ENCODE data around the gene CPT1B. TPM values are rescaled to one million over a fixed set of nuclear protein-coding genes. Genes with fewer than 3 reads are reported as not detected.
A peak's percentile ranks its signal among the peaks of the same experiment; 100 is the strongest.

Gene CPT1B
- total RNA-seq = 10 to 100 TPM; 42.9 to 43.7 TPM

GRCh38 chr22:50577987-50578775, at the start of gene CPT1B:
CPT1B (minus strand) TSS chr22:50578427; CDS start chr22:50577915, 512 bp downstream.
- no peak within 1 kb of the TSS for H3K4me3 Mint-ChIP-seq
- ChIA-PET POLR2A (interaction anchor here (0.8 to 1.6 kb wide), 5 partner anchors 13 to 70 kb away, joined by 3 to 9 read pairs (median 4); partner anchors contain the start of genes LMF2, NCAPH2, SCO2 and TYMP), CTCF (interaction anchor here (0.7 to 1.3 kb wide), 3 partner anchors 43 to 80 kb away, joined by 3 to 5 read pairs (median 3); partner anchors contain the start of gene SCO2)
- TF ChIP-seq CTCF (IDR thresholded peaks at IDR 0.05) = no peak
- no peak within 1 kb of the TSS for H3K27ac Mint-ChIP-seq
- ATAC-seq (no peak), DNase-seq (no peak)
- intact Hi-C loops (cut with micrococcal nuclease) = no loop called here
- peaks cover 17% of the 10 kb centered on the region for H3K4me1 Mint-ChIP-seq (ENCODE audit: low read depth)
- no peaks in the 10 kb centered on the region for H3K27me3 Mint-ChIP-seq
- H3K9me3 Mint-ChIP-seq = no peaks in the 10 kb centered on the region
- peaks cover 22% of the 10 kb centered on the region for H3K36me3 Mint-ChIP-seq (ENCODE audit: low read depth)

DNA sequence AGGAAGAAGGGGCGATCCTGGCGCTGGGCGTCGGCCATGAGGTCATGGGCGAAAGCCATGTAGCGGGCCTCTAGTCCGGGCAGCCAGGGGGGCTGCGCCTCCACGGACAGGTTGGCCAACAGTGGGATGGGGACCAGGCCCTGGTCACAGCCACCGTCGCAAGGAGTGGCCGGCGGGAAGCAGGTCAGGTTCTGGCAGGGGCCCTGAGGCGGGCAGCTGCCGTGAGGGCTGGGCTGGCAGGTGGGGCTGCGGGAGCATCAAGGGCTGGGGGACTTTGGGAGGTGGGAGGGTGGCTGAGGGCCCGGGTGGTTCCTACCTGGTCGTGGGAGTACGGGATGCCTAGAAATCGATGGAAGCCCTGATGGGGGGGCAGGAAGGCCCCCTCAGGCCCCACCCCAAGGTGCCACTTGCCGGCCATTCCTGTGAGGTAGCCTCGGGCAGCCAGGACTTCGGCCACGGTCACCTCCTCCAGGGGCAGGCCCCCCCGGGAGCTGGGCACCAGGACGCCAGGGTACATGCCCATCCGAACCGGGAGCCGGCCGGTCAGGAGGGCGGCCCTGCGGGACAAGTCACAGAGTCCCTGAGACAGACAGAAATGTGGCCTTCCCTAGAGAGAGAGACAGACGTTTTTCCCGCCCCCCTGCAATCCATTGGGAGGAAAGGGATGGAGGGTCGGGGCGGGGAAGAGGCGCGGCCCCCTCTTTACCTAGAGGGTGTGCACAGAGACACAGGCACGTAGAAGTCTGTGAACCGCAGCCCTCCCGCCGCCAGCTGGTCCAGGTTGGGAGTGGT, 48.8 kb upstream of the CPT1B start:
- Mint-ChIP-seq H3K4me3 (peak overlapping the region; percentile 86), H3K9me3 (no peaks in the 10 kb centered on the region), H3K4me1 (ENCODE audit: low read depth) (peaks cover 31% of the 10 kb centered on the region), H3K27me3 (no peaks in the 10 kb centered on the region), H3K36me3 (ENCODE audit: low read depth) (peaks cover 2% of the 10 kb centered on the region), H3K27ac (peak overlapping the region; percentile 59)
- DNase-seq (peak; percentile 48), ATAC-seq (no peak)
- ChIA-PET POLR2A (interaction anchor here (0.7 to 1.6 kb wide), 7 partner anchors 44 to 101 kb away, joined by 3 to 5 read pairs (median 3); partner anchors contain the start of genes CHKB and SCO2), CTCF (no interaction called here)
- intact Hi-C loops (cut with micrococcal nuclease) = no loop called here
- TF ChIP-seq CTCF (IDR thresholded peaks at IDR 0.05) = no peak

DNA sequence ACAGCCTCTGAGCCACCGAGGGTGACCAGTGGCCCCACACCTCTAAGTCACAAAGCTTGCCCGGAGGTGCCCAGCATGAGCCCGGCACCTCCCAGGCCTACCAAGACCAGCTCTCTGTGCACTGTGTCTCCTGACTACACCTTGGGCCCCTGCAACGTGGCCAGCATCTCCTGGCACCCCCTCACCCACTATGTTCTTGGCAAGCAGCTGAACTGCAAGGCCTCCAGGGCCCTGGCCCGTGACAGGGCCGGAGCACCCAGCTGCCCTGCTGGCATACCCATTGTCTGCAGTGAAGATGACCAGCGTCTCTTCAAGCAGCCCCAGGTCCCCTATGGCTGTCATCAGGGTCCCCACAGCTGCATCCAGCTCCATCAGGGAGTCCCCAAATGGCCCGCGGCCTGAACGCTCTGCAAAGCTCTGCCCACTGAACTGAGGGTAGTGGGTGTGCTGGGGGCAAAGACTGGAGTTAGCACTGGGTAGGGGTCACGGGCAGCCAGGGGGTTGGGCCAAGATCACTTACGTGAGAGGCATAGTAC, 48.2 kb upstream of the CPT1B start:
- Mint-ChIP-seq H3K27me3 (no peaks in the 10 kb centered on the region), H3K4me1 (ENCODE audit: low read depth) (peaks cover 38% of the 10 kb centered on the region), H3K9me3 (no peaks in the 10 kb centered on the region), H3K36me3 (ENCODE audit: low read depth) (peaks cover 2% of the 10 kb centered on the region), H3K4me3 (peak overlapping the region; percentile 55), H3K27ac (no peak overlapping the region)
- TF ChIP-seq CTCF (IDR thresholded peaks at IDR 0.05) = no peak
- ATAC-seq = no peak
- ChIA-PET POLR2A (interaction anchor here (1.0 to 1.6 kb wide), 3 partner anchors 44 to 99 kb away, joined by 3 to 5 read pairs (median 3); partner anchors contain the start of gene CHKB), CTCF (interaction anchor here (1.1 kb wide), 1 partner anchor 43 kb away, joined by 3 read pairs; no protein-coding TSS in a partner anchor)
- no peak for DNase-seq
- intact Hi-C loops (cut with micrococcal nuclease) = no loop called here

- CTCF ChIA-PET = interaction anchor here (1.1 kb wide), 1 partner anchor 44 kb away, joined by 3 read pairs; no protein-coding TSS in a partner anchor
- peaks cover 44% of the 10 kb centered on the region for H3K4me1 Mint-ChIP-seq (ENCODE audit: low read depth)
- POLR2A ChIA-PET = interaction anchor here (1.0 to 1.1 kb wide), 2 partner anchors 86 to 98 kb away, joined by 3 to 4 read pairs; no protein-coding TSS in a partner anchor
- ATAC-seq = no peak
- no peak for TF ChIP-seq CTCF (IDR thresholded peaks at IDR 0.05)
- intact Hi-C loops (cut with micrococcal nuclease) = no loop called here
- peaks cover 2% of the 10 kb centered on the region for H3K36me3 Mint-ChIP-seq (ENCODE audit: low read depth)
- no peak overlapping the region for H3K4me3 Mint-ChIP-seq
- no peak for DNase-seq
- H3K27me3 Mint-ChIP-seq = no peaks in the 10 kb centered on the region
- no peak overlapping the region for H3K27ac Mint-ChIP-seq
- no peaks in the 10 kb centered on the region for H3K9me3 Mint-ChIP-seq
These were observed 47.5 kb upstream of the CPT1B start for GRCh38 chr22:50625568-50626313.

Measured in activated CD8-positive, alpha-beta T cell treated with anti-CD3 and anti-CD28 coated beads for 36 hours (primary cell).